Fibroblast of pulmonary artery (primary cell): ENCODE results near the gene ANKRD13A.
"Not testable (repeated sequence)": the region's sequence is repeated elsewhere in the genome, so short reads cannot be mapped to it uniquely, and the experiment has no call there.

Experiments used
- DNase-seq: peaks from one replicate; pipeline ENCODE4 v3.0.0-alpha.2; 2010; ENCODE audit warnings: low read depth
- H3K4me3 ChIP-seq: replicated peaks from 2 replicates; pipeline ENCODE4 v1.5.1; 2011; ENCODE audit warnings: low read depth, mild to moderate bottlenecking, control low read depth, low read length, moderate library complexity
- CTCF ChIP-seq: IDR thresholded peaks from 2 replicates; pipeline ENCODE4 v1.5.1; 2011; ENCODE audit warnings: mild to moderate bottlenecking, control low read depth, low read length, inconsistent platforms; ENCODE audit errors: missing control alignments

ANKRD13A gene

GRCh38 chr12:110005319-110005973, 6.2 kb downstream of the ANKRD13A start:
- H3K4me3 ChIP-seq = no peak overlapping the region
- no peak for DNase-seq
- no peak for TF ChIP-seq CTCF

- DNase-seq = no peak
- no peak for TF ChIP-seq CTCF
- H3K4me3 ChIP-seq = no peak overlapping the region
These were observed 6.9 kb downstream of the ANKRD13A start for GRCh38 chr12:110006115-110006514.

- TF ChIP-seq CTCF = no peak
- H3K4me3 ChIP-seq = no peak overlapping the region
These were observed 8.7 kb downstream of the ANKRD13A start for GRCh38 chr12:110007881-110008280.

GRCh38 chr12:110008681-110009398, 9.6 kb downstream of the ANKRD13A start:
- not testable (repeated sequence) for DNase-seq

More at GRCh38 chr12:110007881-110008280, 8.7 kb downstream of the ANKRD13A start:
- no peak for DNase-seq

GRCh38 chr12:110010853-110011723, 11.9 kb downstream of the ANKRD13A start:
- no peak for TF ChIP-seq CTCF
- no peak for DNase-seq
- no peak overlapping the region for H3K4me3 ChIP-seq

More at GRCh38 chr12:110008681-110009398, 9.6 kb downstream of the ANKRD13A start:
- not testable (repeated sequence) for H3K4me3 ChIP-seq

- DNase-seq = no peak
- H3K4me3 ChIP-seq = no peak overlapping the region
- no peak for TF ChIP-seq CTCF
These were observed 12.9 kb downstream of the ANKRD13A start for GRCh38 chr12:110012137-110012536.

- no peak overlapping the region for H3K4me3 ChIP-seq
- no peak for TF ChIP-seq CTCF
These were observed 13.4 kb downstream of the ANKRD13A start for GRCh38 chr12:110012659-110013058.

More at GRCh38 chr12:110012659-110013058, 13.4 kb downstream of the ANKRD13A start:
- DNase-seq = no peak
